H9 (cell line): Measurements from ENCODE around the gene LRRK2. TPM values are rescaled to one million over a fixed set of nuclear protein-coding genes. Genes with fewer than 3 reads are reported as not detected.

ENCODE experiments used
- DNase-seq: peaks from one replicate; pipeline ENCODE4 v3.0.0-alpha.2; 2017
- H2AFZ ChIP-seq: one replicate; pipeline ENCODE4 v1.6.1; 2013; ENCODE audit warnings: mild to moderate bottlenecking, low read length, control low read depth, moderate library complexity
- H2AK5ac ChIP-seq: 2 replicates; pipeline ENCODE4 v1.6.1; 2013; ENCODE audit warnings: low read length, control low read depth, mixed read lengths; ENCODE audit not compliant: insufficient read length
- H2BK120ac ChIP-seq: one replicate; pipeline ENCODE4 v1.6.1; 2013; ENCODE audit warnings: low read depth, mild to moderate bottlenecking, low read length, control low read depth, inconsistent platforms; ENCODE audit not compliant: poor library complexity, severe bottlenecking
- H2BK12ac ChIP-seq: 2 replicates; pipeline ENCODE4 v1.6.1; 2013; ENCODE audit warnings: low read length, control low read depth, mixed read lengths, low read depth; ENCODE audit not compliant: insufficient read length
- H2BK15ac ChIP-seq: 2 replicates; pipeline ENCODE4 v1.6.1; 2013; ENCODE audit warnings: low read depth, low read length, control low read depth
- H2BK20ac ChIP-seq: one replicate; pipeline ENCODE4 v1.6.1; 2013; ENCODE audit warnings: low read depth, mild to moderate bottlenecking, low read length, control low read depth, inconsistent platforms; ENCODE audit not compliant: poor library complexity, severe bottlenecking
- H2BK5ac ChIP-seq: 2 replicates; pipeline ENCODE4 v1.6.1; 2013; ENCODE audit warnings: low read length, control low read depth, mixed read lengths; ENCODE audit not compliant: insufficient read length
- H3K14ac ChIP-seq: 2 replicates; pipeline ENCODE4 v1.6.1; 2013; ENCODE audit warnings: low read length, control low read depth; ENCODE audit not compliant: insufficient read depth
- H3K18ac ChIP-seq: 2 replicates; pipeline ENCODE4 v1.6.1; 2013; ENCODE audit warnings: low read depth, mild to moderate bottlenecking, mixed read lengths, low read length, control low read depth; ENCODE audit not compliant: insufficient read length
- H3K23ac ChIP-seq: 2 replicates; pipeline ENCODE4 v1.6.1; 2013; ENCODE audit warnings: low read length, control low read depth, mixed read lengths, low read depth; ENCODE audit not compliant: insufficient read length
- H3K23me2 ChIP-seq: 2 replicates; pipeline ENCODE4 v1.6.1; 2013; ENCODE audit warnings: low read depth, mild to moderate bottlenecking, mixed read lengths, low read length, control low read depth; ENCODE audit not compliant: insufficient read length, poor library complexity, severe bottlenecking
- H3K27ac ChIP-seq: 2 replicates; pipeline ENCODE4 v1.5.1; 2013; ENCODE audit warnings: low read length, control low read depth, mixed read lengths, low read depth; ENCODE audit not compliant: insufficient read length
- H3K27me3 ChIP-seq: 2 replicates; pipeline ENCODE4 v1.6.1; 2013; ENCODE audit warnings: low read length, control low read depth, inconsistent platforms; ENCODE audit not compliant: insufficient read depth
- H3K4ac ChIP-seq: 2 replicates; pipeline ENCODE4 v1.6.1; 2013; ENCODE audit warnings: low read depth, mild to moderate bottlenecking, control low read depth, inconsistent platforms, low read length, moderate library complexity
- H3K4me1 ChIP-seq: 2 replicates; pipeline ENCODE4 v1.6.1; 2013; ENCODE audit warnings: low read length, control low read depth, inconsistent platforms; ENCODE audit not compliant: insufficient read depth
- H3K4me2 ChIP-seq: 2 replicates; pipeline ENCODE4 v1.6.1; 2013; ENCODE audit warnings: low read length, control low read depth, mixed read lengths; ENCODE audit not compliant: insufficient read length, insufficient read depth
- H3K56ac ChIP-seq: 2 replicates; pipeline ENCODE4 v1.6.1; 2013; ENCODE audit warnings: low read depth, mild to moderate bottlenecking, mixed read lengths, low read length, control low read depth; ENCODE audit not compliant: insufficient read length
- H3K79me1 ChIP-seq: 2 replicates; pipeline ENCODE4 v1.6.1; 2013; ENCODE audit warnings: low read depth, mild to moderate bottlenecking, moderate library complexity, low read length, control low read depth, inconsistent platforms; ENCODE audit not compliant: insufficient read depth, poor library complexity, severe bottlenecking
- H3K79me2 ChIP-seq: 2 replicates; pipeline ENCODE4 v1.6.1; 2013; ENCODE audit warnings: low read length, control low read depth, inconsistent platforms; ENCODE audit not compliant: insufficient read depth
- H3K9ac ChIP-seq: 2 replicates; pipeline ENCODE4 v1.6.1; 2013; ENCODE audit warnings: low read length, control low read depth, mixed read lengths; ENCODE audit not compliant: insufficient read length; ENCODE audit errors: extremely low read depth
- H3K9me3 ChIP-seq: one replicate; pipeline ENCODE4 v1.6.1; 2013; ENCODE audit warnings: low read depth, low read length, inconsistent platforms; ENCODE audit not compliant: control insufficient read depth
- H3T11ph ChIP-seq: one replicate; pipeline ENCODE4 v1.6.1; 2013; ENCODE audit warnings: mild to moderate bottlenecking, low read length, control low read depth, inconsistent platforms
- H4K20me1 ChIP-seq: one replicate; pipeline ENCODE4 v1.6.1; 2013; ENCODE audit not compliant: control insufficient read depth, insufficient read length, insufficient read depth
- H4K5ac ChIP-seq: 2 replicates; pipeline ENCODE4 v1.6.1; 2013; ENCODE audit warnings: low read depth, mild to moderate bottlenecking, mixed read lengths, low read length, control low read depth; ENCODE audit not compliant: insufficient read length
- H4K8ac ChIP-seq: replicated peaks from 2 replicates; pipeline ENCODE4 v1.6.1; 2013; ENCODE audit warnings: low read length, control low read depth, mixed read lengths, low read depth; ENCODE audit not compliant: insufficient read length
- H4K91ac ChIP-seq: 2 replicates; pipeline ENCODE4 v1.6.1; 2013; ENCODE audit warnings: low read depth, mild to moderate bottlenecking, moderate library complexity, mixed read lengths, low read length, control low read depth; ENCODE audit not compliant: insufficient read length
- H3K27ac Mint-ChIP-seq, 3 experiments: 2 replicates in 2 of 3; 3 replicates in 1 of 3; pipeline ENCODE4 v1.8.0; 2020 to 2021; ENCODE audit warnings: mixed read lengths in 3 of 3, mild to moderate bottlenecking in 1 of 3, moderate library complexity in 1 of 3
- H3K27me3 Mint-ChIP-seq: 2 replicates; pipeline ENCODE4 v1.8.0; 2021; ENCODE audit warnings: low read depth, mild to moderate bottlenecking, moderate library complexity, mixed read lengths
- H3K36me3 Mint-ChIP-seq, 3 experiments: 2 replicates in 2 of 3; 3 replicates in 1 of 3; pipeline ENCODE4 v1.8.0; 2020 to 2021; ENCODE audit warnings: low read depth in 3 of 3, mixed read lengths in 3 of 3; ENCODE audit not compliant: insufficient read depth in 1 of 3
- H3K4me1 Mint-ChIP-seq, 2 experiments: 2 replicates each; pipeline ENCODE4 v1.8.0; 2020; ENCODE audit warnings: mixed read lengths in 2 of 2
- H3K4me3 Mint-ChIP-seq, 2 experiments: 2 replicates in 1 of 2; 3 replicates in 1 of 2; pipeline ENCODE4 v1.8.0; 2020 to 2021; ENCODE audit warnings: mild to moderate bottlenecking in 2 of 2, mixed read lengths in 2 of 2, moderate library complexity in 1 of 2
- H3K9me3 Mint-ChIP-seq, 2 experiments: 2 replicates in 1 of 2; 3 replicates in 1 of 2; pipeline ENCODE4 v1.8.0; 2020; ENCODE audit warnings: mild to moderate bottlenecking in 2 of 2, mixed read lengths in 2 of 2, moderate library complexity in 1 of 2
- CTCF ChIP-seq: fragments of 200-600 bp; sonication (generic); conservative IDR thresholded peaks from 3 replicates; pipeline ENCODE4 v1.8.0; 2021; ENCODE audit warnings: antibody characterized with exemption, mild to moderate bottlenecking
- WGBS: extraction: QIAGEN DNeasy Blood & Tissue Kit; methylation state at CpG from one replicate; pipeline ENCODE4 v1.1.7; 2013; ENCODE audit warnings: missing lambda C conversion rate, low lambda C conversion rate, mixed read lengths; ENCODE audit not compliant: insufficient read length; ENCODE audit errors: extremely low coverage; 5-methylcytosine and 5-hydroxymethylcytosine counted together
- total RNA-seq: library from RNA; stranded (reverse); gene quantifications from 2 replicates; pipeline ENCODE4 v1.2.1, GENCODE V29; 2021

The LRRK2 gene
- total RNA-seq, 1 experiment from 2014 or later: 0.17 TPM

- Histone ChIP-seq H3K23me2 (no peaks in the 10 kb centered on the region), H3K14ac (no peak overlapping the region), H4K5ac (no peak overlapping the region), H3K9ac (no peak overlapping the region), H3T11ph (no peak overlapping the region), H3K9me3 (no peaks in the 10 kb centered on the region), H4K8ac (no peak overlapping the region), H3K27ac (no peak overlapping the region), H3K18ac (no peak overlapping the region), H3K27me3 (no peaks in the 10 kb centered on the region), H2BK15ac (no peak overlapping the region), H3K79me2 (no peaks in the 10 kb centered on the region), H2AK5ac (no peak overlapping the region), H3K4me1 (no peaks in the 10 kb centered on the region), H3K56ac (no peak overlapping the region), H2BK5ac (no peak overlapping the region), H2BK120ac (no peak overlapping the region), H3K79me1 (no peaks in the 10 kb centered on the region), H4K91ac (no peak overlapping the region), H2BK20ac (no peak overlapping the region), H3K4ac (no peak overlapping the region), H2AFZ (no peak overlapping the region), H2BK12ac (no peak overlapping the region), H4K20me1 (no peaks in the 10 kb centered on the region), H3K4me2 (no peak overlapping the region), H3K23ac (no peak overlapping the region)
- Mint-ChIP-seq H3K4me3 (no peak overlapping the region), H3K27ac (no peak overlapping the region), H3K9me3 (peaks cover 17 to 31% of the 10 kb centered on the region in 2 experiments), H3K27me3 (no peaks in the 10 kb centered on the region), H3K4me1 (peaks cover 0 to 2% of the 10 kb centered on the region in 2 experiments; a peak in 1 of 4 replicates), H3K36me3 (peaks cover 12 to 20% (median 17%) of the 10 kb centered on the region in 3 experiments)
- WGBS: no CpG with 5 or more reads among the region's 4 CpGs
- no peak for TF ChIP-seq CTCF
- DNase-seq: no peak
Observed at GRCh38 chr12:40185303-40185693, 39.5 kb upstream of the LRRK2 start.
